ENCODE data around the gene CASP2. TPM values are rescaled to one million over a fixed set of nuclear protein-coding genes. Genes with fewer than 3 reads are reported as not detected.

Gene CASP2
- total and polyA plus RNA-seq, 2 of the 13 experiments (the other 11 are each of a cell fraction or from before 2014, with no cell fraction given), result 10.2 to 13.7 TPM

DNA sequence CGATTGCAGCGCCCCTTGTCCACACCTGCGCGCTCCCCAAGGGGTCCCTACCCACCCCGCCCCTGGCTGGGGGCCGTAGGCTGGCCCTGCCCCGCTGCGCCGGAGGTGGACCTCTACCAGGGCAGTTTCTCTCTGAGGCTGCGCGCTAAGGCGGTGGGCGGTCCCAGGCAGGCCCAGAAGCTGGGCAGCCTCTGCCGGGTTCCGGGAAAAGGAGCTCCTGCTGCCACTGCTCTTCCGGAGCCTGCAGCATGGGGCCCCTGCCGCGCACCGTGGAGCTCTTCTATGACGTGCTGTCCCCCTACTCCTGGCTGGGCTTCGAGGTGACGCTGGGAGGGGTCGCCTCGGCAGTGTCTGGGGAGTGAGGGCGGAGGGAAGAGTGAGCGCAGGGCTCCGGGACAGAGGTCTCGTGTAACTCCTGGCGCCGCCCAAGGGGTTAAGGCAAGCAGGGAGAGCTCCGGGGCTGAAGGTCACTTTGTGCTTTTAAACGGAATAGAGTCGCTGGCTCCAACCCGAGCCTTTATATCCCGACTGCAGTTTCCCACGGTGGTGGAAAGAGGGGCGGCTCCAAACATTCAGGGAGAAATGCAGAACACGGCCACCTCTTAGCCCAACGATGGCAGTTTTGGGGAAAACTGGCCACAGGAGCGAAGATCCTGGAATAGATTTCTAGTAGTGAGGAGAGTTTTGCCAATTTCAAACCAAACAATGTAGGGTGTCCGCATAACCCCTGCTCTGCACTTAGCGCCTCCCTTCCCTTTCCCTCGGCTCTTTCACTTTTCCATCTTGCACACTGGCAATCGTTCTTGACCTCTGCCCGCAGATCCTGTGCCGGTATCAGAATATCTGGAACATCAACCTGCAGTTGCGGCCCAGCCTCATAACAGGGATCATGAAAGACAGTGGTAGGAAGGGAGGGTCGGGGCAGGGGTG is 24.6 kb upstream of the CASP2 start, which contains the start of gene GSTK1 (continued):
- TF ChIP-seq E2F5 (CRISPR knock-in tag; conservative IDR thresholded peaks at IDR 0.05), result peak; percentile 74; the same call in 1 of the 2 replicates
- peak; percentile 59; the same call in 1 of the 2 replicates for TF ChIP-seq ZNF574 (CRISPR knock-in tag; IDR thresholded peaks at IDR 0.05)
- TF ChIP-seq, protein P1, sequence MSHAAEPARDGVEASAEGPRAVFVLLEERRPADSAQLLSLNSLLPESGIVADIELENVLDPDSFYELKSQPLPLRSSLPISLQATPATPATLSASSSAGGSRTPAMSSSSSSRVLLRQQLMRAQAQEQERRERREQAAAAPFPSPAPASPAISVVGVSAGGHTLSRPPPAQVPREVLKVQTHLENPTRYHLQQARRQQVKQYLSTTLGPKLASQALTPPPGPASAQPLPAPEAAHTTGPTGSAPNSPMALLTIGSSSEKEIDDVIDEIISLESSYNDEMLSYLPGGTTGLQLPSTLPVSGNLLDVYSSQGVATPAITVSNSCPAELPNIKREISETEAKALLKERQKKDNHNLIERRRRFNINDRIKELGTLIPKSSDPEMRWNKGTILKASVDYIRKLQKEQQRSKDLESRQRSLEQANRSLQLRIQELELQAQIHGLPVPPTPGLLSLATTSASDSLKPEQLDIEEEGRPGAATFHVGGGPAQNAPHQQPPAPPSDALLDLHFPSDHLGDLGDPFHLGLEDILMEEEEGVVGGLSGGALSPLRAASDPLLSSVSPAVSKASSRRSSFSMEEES (CRISPR knock-in tag; IDR thresholded peaks at IDR 0.05), result no peak
- TF ChIP-seq MZF1 (CRISPR knock-in tag; IDR thresholded peaks at IDR 0.05; ENCODE audit: borderline replicate concordance), result no peak
- TF ChIP-seq ZNF367 (CRISPR knock-in tag; IDR thresholded peaks at IDR 0.05; ENCODE audit: borderline replicate concordance), result no peak
- TF ChIP-seq ZSCAN21 (CRISPR knock-in tag; IDR thresholded peaks at IDR 0.05; ENCODE audit: borderline replicate concordance), result peak; percentile 86
- no peak for TF ChIP-seq PLRG1 (conservative IDR thresholded peaks at IDR 0.05)
- TF ChIP-seq TSC22D2 (CRISPR knock-in tag; IDR thresholded peaks at IDR 0.05; ENCODE audit: borderline replicate concordance), result peak; percentile 85; the same call in 1 of the 2 replicates
- peak; percentile 78; the same call in 1 of the 2 replicates for TF ChIP-seq KDM3A (CRISPR knock-in tag; IDR thresholded peaks at IDR 0.05; ENCODE audit: low read depth)
- no peak for TF ChIP-seq PHB2 (IDR thresholded peaks at IDR 0.05; ENCODE audit: partially characterized antibody)
- TF ChIP-seq HOXD1 (CRISPR knock-in tag; IDR thresholded peaks at IDR 0.05), result no peak
- TF ChIP-seq POGZ (CRISPR knock-in tag; IDR thresholded peaks at IDR 0.05), result peak; percentile 88
- 0 out of 2 replicates have a peak, but pooled peaks have one; percentile 46 for TF ChIP-seq HMG20B (CRISPR knock-in tag; conservative IDR thresholded peaks at IDR 0.05)
- no peak for TF ChIP-seq FOSL1 (CRISPR knock-in tag; IDR thresholded peaks at IDR 0.05; ENCODE audit: borderline replicate concordance)
- no peak for TF ChIP-seq NPAS2 (CRISPR knock-in tag; IDR thresholded peaks at IDR 0.05; ENCODE audit: borderline replicate concordance)
- TF ChIP-seq ZMAT5 (CRISPR knock-in tag; IDR thresholded peaks at IDR 0.05; ENCODE audit: borderline replicate concordance, low read depth), result no peak
- TF ChIP-seq ZNF766 (CRISPR knock-in tag; IDR thresholded peaks at IDR 0.05; ENCODE audit: borderline replicate concordance), result no peak; the same call in 1 of the 2 replicates
- TF ChIP-seq ZNF264 (CRISPR knock-in tag; IDR thresholded peaks at IDR 0.05), result no peak
- TF ChIP-seq ZMYM4 (CRISPR knock-in tag; IDR thresholded peaks at IDR 0.05), result peak; percentile 86
- no peak for TF ChIP-seq STAT5B (CRISPR knock-in tag; IDR thresholded peaks at IDR 0.05)
- TF ChIP-seq DBP (CRISPR knock-in tag; IDR thresholded peaks at IDR 0.05; ENCODE audit: not compliant biosample characterization), result no peak
- peak; percentile 65; the same call in 1 of the 2 replicates for TF ChIP-seq ZNF317 (CRISPR knock-in tag; IDR thresholded peaks at IDR 0.05)
- peak; percentile 79 for TF ChIP-seq TARDBP (CRISPR knock-in tag; IDR thresholded peaks at IDR 0.05)
- TF ChIP-seq HES4 (CRISPR knock-in tag; IDR thresholded peaks at IDR 0.05; ENCODE audit: borderline replicate concordance), result peak; percentile 59; the same call in 1 of the 2 replicates
